ENCODE results near the gene TSPAN31.

The TSPAN31 gene

GRCh38 chr12:57744777-57745484 is at the start of gene TSPAN31:
TSS of gene TSPAN31 (plus strand) at chr12:57745039. CDS start at chr12:57745155, 116 bp downstream.
- peak; percentile 93 for DNase-seq (ENCODE audit: low read depth)
- H3K4me3 ChIP-seq (ENCODE audit: control insufficient read depth, low read depth, low read length), result peak within 1 kb of the TSS; percentile 69
- TF ChIP-seq CTCF (IDR thresholded peaks at IDR 0.05; ENCODE audit: control insufficient read depth, insufficient read depth, low read depth, low read length, missing control alignments), result no peak

- DNase-seq (ENCODE audit: low read depth), result no peak
- H3K4me3 ChIP-seq (ENCODE audit: control insufficient read depth, low read depth, low read length), result no peak overlapping the region
- no peak for TF ChIP-seq CTCF (IDR thresholded peaks at IDR 0.05; ENCODE audit: control insufficient read depth, insufficient read depth, low read depth, low read length, missing control alignments)
These were observed 48.9 kb upstream of the TSPAN31 start for GRCh38 chr12:57695770-57696432.

GRCh38 chr12:57697076-57697475 is 47.8 kb upstream of the TSPAN31 start:
- DNase-seq (ENCODE audit: low read depth), result no peak
- no peak for TF ChIP-seq CTCF (IDR thresholded peaks at IDR 0.05; ENCODE audit: control insufficient read depth, insufficient read depth, low read depth, low read length, missing control alignments)
- H3K4me3 ChIP-seq (ENCODE audit: control insufficient read depth, low read depth, low read length), result no peak overlapping the region

GRCh38 chr12:57698414-57698813 is 46.4 kb upstream of the TSPAN31 start:
- no peak for DNase-seq (ENCODE audit: low read depth)
- TF ChIP-seq CTCF (IDR thresholded peaks at IDR 0.05; ENCODE audit: control insufficient read depth, insufficient read depth, low read depth, low read length, missing control alignments), result no peak

GRCh38 chr12:57700317-57700716 is 44.5 kb upstream of the TSPAN31 start:
- no peak for DNase-seq (ENCODE audit: low read depth)
- no peak overlapping the region for H3K4me3 ChIP-seq (ENCODE audit: control insufficient read depth, low read depth, low read length)
- no peak for TF ChIP-seq CTCF (IDR thresholded peaks at IDR 0.05; ENCODE audit: control insufficient read depth, insufficient read depth, low read depth, low read length, missing control alignments)

More at GRCh38 chr12:57698414-57698813, 46.4 kb upstream of the TSPAN31 start:
- no peak overlapping the region for H3K4me3 ChIP-seq (ENCODE audit: control insufficient read depth, low read depth, low read length)

- H3K4me3 ChIP-seq (ENCODE audit: control insufficient read depth, low read depth, low read length), result no peak overlapping the region
- no peak for TF ChIP-seq CTCF (IDR thresholded peaks at IDR 0.05; ENCODE audit: control insufficient read depth, insufficient read depth, low read depth, low read length, missing control alignments)
- DNase-seq (ENCODE audit: low read depth), result no peak
These were observed 37.6 kb upstream of the TSPAN31 start for GRCh38 chr12:57707250-57707649.
